Endometrial microvascular endothelial cells (primary cell): ENCODE measurements around the gene CACHD1. TPM values are rescaled to one million over a fixed set of nuclear protein-coding genes. Genes with fewer than 3 reads are reported as not detected.

ENCODE experiments used
- in situ Hi-C: cut with HindIII; loops from 2 replicates; pipeline ENCODE4 v1.10.0; 2017; ENCODE audit warnings: low sequenced_read_pairs, low pct_unique_long_range_greater_than_20kb; ENCODE audit errors: inconsistent ontology term
- total RNA-seq: library from RNA; depleted of rRNA; stranded (reverse); fragments of >200 nt; gene quantifications from one replicate; pipeline ENCODE4 v1.2.3, GENCODE V29; 2015; ENCODE audit errors: inconsistent ontology term

Gene CACHD1
- total RNA-seq, 1 donor from 2014 or later = 7.7 TPM

- in situ Hi-C loops = loop anchor here (10.0 kb wide), 1 partner anchor 203 kb away; no protein-coding TSS in a partner anchor
Measured at GRCh38 chr1:64471218-64472039, 1.5 kb downstream of the CACHD1 start.

GRCh38 chr1:64472040-64472376, 2.1 kb downstream of the CACHD1 start:
- in situ Hi-C loops = loop anchor here (10.0 kb wide), 1 partner anchor 203 kb away; no protein-coding TSS in a partner anchor

- in situ Hi-C loops = loop anchor here (10.0 kb wide), 1 partner anchor 202 kb away; no protein-coding TSS in a partner anchor
Measured at GRCh38 chr1:64472805-64473204, 2.9 kb downstream of the CACHD1 start.

GRCh38 chr1:64473367-64473766, 3.4 kb downstream of the CACHD1 start:
- in situ Hi-C loops = loop anchor here (10.0 kb wide), 1 partner anchor 201 kb away; no protein-coding TSS in a partner anchor

GRCh38 chr1:64474133-64474532, 4.2 kb downstream of the CACHD1 start:
- in situ Hi-C loops = loop anchor here (10.0 kb wide), 1 partner anchor 201 kb away; no protein-coding TSS in a partner anchor

- in situ Hi-C loops = loop anchor here (10.0 kb wide), 1 partner anchor 200 kb away; no protein-coding TSS in a partner anchor
Measured at GRCh38 chr1:64474665-64475439, 4.9 kb downstream of the CACHD1 start.

- in situ Hi-C loops = loop anchor here (10.0 kb wide), 1 partner anchor 198 kb away; no protein-coding TSS in a partner anchor
Measured at GRCh38 chr1:64476251-64476952, 6.5 kb downstream of the CACHD1 start.

GRCh38 chr1:64478594-64479470, 8.9 kb downstream of the CACHD1 start:
- in situ Hi-C loops = loop anchor here (10.0 kb wide), 1 partner anchor 196 kb away; no protein-coding TSS in a partner anchor

- in situ Hi-C loops = loop anchor here (10.0 kb wide), 1 partner anchor 195 kb away; no protein-coding TSS in a partner anchor
Measured at GRCh38 chr1:64479874-64480273, 9.9 kb downstream of the CACHD1 start.

- in situ Hi-C loops = no loop called here
Measured at GRCh38 chr1:64480999-64481772, 11.3 kb downstream of the CACHD1 start.

GRCh38 chr1:64482128-64482527, 12.2 kb downstream of the CACHD1 start:
- in situ Hi-C loops = no loop called here

- in situ Hi-C loops = no loop called here
Measured at GRCh38 chr1:64482720-64483119, 12.8 kb downstream of the CACHD1 start.

GRCh38 chr1:64483731-64484414, 13.9 kb downstream of the CACHD1 start:
- in situ Hi-C loops = no loop called here

GRCh38 chr1:64484651-64485050, 14.7 kb downstream of the CACHD1 start:
- in situ Hi-C loops = no loop called here

- in situ Hi-C loops = no loop called here
Measured at GRCh38 chr1:64486193-64486592, 16.3 kb downstream of the CACHD1 start.

- in situ Hi-C loops = no loop called here
Measured at GRCh38 chr1:64487061-64487460, 17.1 kb downstream of the CACHD1 start.

GRCh38 chr1:64488862-64489261, 18.9 kb downstream of the CACHD1 start:
- in situ Hi-C loops = no loop called here
